PC-9 (cell line): ENCODE measurements around the gene PCDHGA1. TPM values are rescaled to one million over a fixed set of nuclear protein-coding genes. Genes with fewer than 3 reads are reported as not detected.

Experiments used
- BruUV-seq: library from RNA; stranded (reverse); fragments of 400-500 nt; replicated peaks from 2 replicates; lab custom pipeline; 2021; lab: Mats Ljungman, UMichigan
- CTCF ChIA-PET: fragments of 300-600 bp; sonication (Branson Sonifier 250); formaldehyde crosslinking; loops from one replicate; lab custom pipeline; 2022; ENCODE audit warnings: antibody characterized with exemption; lab: Charles Lee
- POLR2A ChIA-PET: fragments of 300-600 bp; sonication (Branson Sonifier 250); formaldehyde crosslinking; loops from one replicate; lab custom pipeline; 2022; ENCODE audit warnings: antibody characterized with exemption; ENCODE audit not compliant: unreplicated experiment; lab: Charles Lee
- DNase-seq, 2 experiments: peaks; one replicate each; pipeline versions ENCODE4 v3.0.0 to v3.0.0-alpha.2; 2015 to 2022; ENCODE audit warnings: mixed read lengths in 1 of 2
- H2AFZ ChIP-seq: fragments of 200-600 bp; sonication (generic); 2 replicates; pipeline ENCODE4 v1.8.1; 2017; ENCODE audit warnings: antibody characterized with exemption
- H3F3A ChIP-seq: fragments of 200-600 bp; sonication (generic); 2 replicates; pipeline ENCODE4 v1.8.1; 2017; ENCODE audit warnings: antibody characterized with exemption, mild to moderate bottlenecking, low read depth; ENCODE audit not compliant: insufficient read depth
- H3K27ac ChIP-seq: fragments of 200-600 bp; sonication (generic); 2 replicates; pipeline ENCODE4 v1.6.1; 2016; ENCODE audit warnings: mixed run types
- H3K27me3 ChIP-seq: fragments of 200-600 bp; sonication (generic); 2 replicates; pipeline ENCODE4 v1.6.1; 2016; ENCODE audit warnings: low read depth, mixed run types; ENCODE audit not compliant: insufficient read depth
- H3K36me3 ChIP-seq: fragments of 200-600 bp; sonication (generic); 2 replicates; pipeline ENCODE4 v1.6.1; 2016; ENCODE audit warnings: low read depth, mixed run types
- H3K4me1 ChIP-seq: fragments of 200-600 bp; sonication (generic); replicated peaks from 2 replicates; pipeline ENCODE4 v1.6.1; 2016; ENCODE audit warnings: mixed run types; ENCODE audit not compliant: insufficient read depth
- H3K4me2 ChIP-seq: fragments of 200-600 bp; sonication (generic); 2 replicates; pipeline ENCODE4 v1.6.1; 2017; ENCODE audit warnings: mixed run types
- H3K4me3 ChIP-seq: fragments of 200-600 bp; sonication (generic); 2 replicates; pipeline ENCODE4 v1.6.1; 2016; ENCODE audit warnings: mixed run types
- H3K79me2 ChIP-seq: fragments of 200-600 bp; sonication (generic); 2 replicates; pipeline ENCODE4 v1.6.1; 2017; ENCODE audit warnings: low read depth, mixed run types
- H3K9me2 ChIP-seq: fragments of 200-600 bp; sonication (generic); 2 replicates; pipeline ENCODE4 v1.8.1; 2017; ENCODE audit warnings: mild to moderate bottlenecking; ENCODE audit not compliant: insufficient read depth
- H3K9me3 ChIP-seq: fragments of 200-600 bp; sonication (generic); 2 replicates; pipeline ENCODE4 v1.8.1; 2016; ENCODE audit warnings: low read depth; ENCODE audit not compliant: insufficient read depth
- H4K20me1 ChIP-seq: fragments of 200-600 bp; sonication (generic); 2 replicates; pipeline ENCODE4 v1.8.1; 2017; ENCODE audit not compliant: insufficient read depth
- EZH2 ChIP-seq: fragments of 200-600 bp; sonication (generic); IDR thresholded peaks from 2 replicates; pipeline ENCODE4 v1.8.0; 2017; ENCODE audit warnings: antibody characterized with exemption, low read depth
- intact Hi-C: fragments of 100-400 bp; cut with micrococcal nuclease; formaldehyde crosslinking; loops from one replicate; pipeline ENCODE4 v1.10.0; 2022; ENCODE audit not compliant: unreplicated experiment
- total RNA-seq: library from RNA; stranded (reverse); gene quantifications from 2 replicates; pipeline ENCODE4 v1.2.3, GENCODE V29; 2021
- TF ChIP-seq, protein P1 (sequence below): fragments of 200-600 bp; sonication (generic); conservative IDR thresholded peaks from 2 replicates; pipeline ENCODE4 v1.6.1; 2017; ENCODE audit warnings: mixed run types, antibody characterized with exemption, mild to moderate bottlenecking, moderate library complexity

Gene PCDHGA1
- total RNA-seq, 1 experiment from 2014 or later = 0.07 TPM

DNA sequence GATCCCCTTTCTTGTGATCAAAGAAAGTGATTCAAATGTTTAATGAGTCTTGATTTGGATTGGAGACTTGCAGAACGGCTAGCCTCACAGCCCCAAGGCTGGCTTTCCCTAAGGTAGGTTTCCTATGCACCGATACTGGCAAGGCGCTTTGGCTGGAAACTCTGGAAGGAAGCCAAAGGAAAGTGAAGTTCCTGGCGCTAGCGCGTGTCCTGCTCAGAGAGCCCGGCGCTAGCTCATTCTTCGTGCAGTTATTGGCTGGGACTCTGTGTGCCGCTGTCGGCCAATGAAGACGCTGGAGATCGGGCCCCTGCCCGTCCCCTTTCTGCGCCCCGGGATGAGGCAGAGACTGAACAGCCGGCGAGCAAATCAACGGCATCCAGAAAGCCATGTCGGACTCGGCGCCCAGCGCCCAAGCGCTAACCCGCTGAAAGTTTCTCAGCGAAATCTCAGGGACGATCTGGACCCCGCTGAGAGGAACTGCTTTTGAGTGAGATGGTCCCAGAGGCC, 145.4 kb downstream of the PCDHGA1 start, which contains the start of gene PCDHGC3:
Gene PCDHGC3 (plus strand): TSS at position 342 of the 507 bp plus-strand sequence. CDS start 151 bp downstream, at position 493.
- peak; percentile 71 for DNase-seq
- no peak within 1 kb of the TSS for H3K27ac ChIP-seq
- no peaks in the 10 kb centered on the region for H3K36me3 ChIP-seq
- H3K27me3 ChIP-seq = peaks cover 10% of the 10 kb centered on the region
- no peak for TF ChIP-seq EZH2
- TF ChIP-seq, protein P1, sequence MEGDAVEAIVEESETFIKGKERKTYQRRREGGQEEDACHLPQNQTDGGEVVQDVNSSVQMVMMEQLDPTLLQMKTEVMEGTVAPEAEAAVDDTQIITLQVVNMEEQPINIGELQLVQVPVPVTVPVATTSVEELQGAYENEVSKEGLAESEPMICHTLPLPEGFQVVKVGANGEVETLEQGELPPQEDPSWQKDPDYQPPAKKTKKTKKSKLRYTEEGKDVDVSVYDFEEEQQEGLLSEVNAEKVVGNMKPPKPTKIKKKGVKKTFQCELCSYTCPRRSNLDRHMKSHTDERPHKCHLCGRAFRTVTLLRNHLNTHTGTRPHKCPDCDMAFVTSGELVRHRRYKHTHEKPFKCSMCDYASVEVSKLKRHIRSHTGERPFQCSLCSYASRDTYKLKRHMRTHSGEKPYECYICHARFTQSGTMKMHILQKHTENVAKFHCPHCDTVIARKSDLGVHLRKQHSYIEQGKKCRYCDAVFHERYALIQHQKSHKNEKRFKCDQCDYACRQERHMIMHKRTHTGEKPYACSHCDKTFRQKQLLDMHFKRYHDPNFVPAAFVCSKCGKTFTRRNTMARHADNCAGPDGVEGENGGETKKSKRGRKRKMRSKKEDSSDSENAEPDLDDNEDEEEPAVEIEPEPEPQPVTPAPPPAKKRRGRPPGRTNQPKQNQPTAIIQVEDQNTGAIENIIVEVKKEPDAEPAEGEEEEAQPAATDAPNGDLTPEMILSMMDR = peak; percentile 33; the same call in 1 of the 2 replicates
- no peaks in the 10 kb centered on the region for H3K9me2 ChIP-seq
- CTCF ChIA-PET = interaction anchor here (0.5 to 1.1 kb wide), 3 partner anchors 45 to 230 kb away, joined by 4 to 6 read pairs (median 5); partner anchors contain the start of gene PCDHGA12
- BruUV-seq = no TSS peak
- no peaks in the 10 kb centered on the region for H4K20me1 ChIP-seq
- intact Hi-C loops = loop anchor here (5.0 kb wide), 1 partner anchor 47 kb away; no protein-coding TSS in a partner anchor
- H3F3A ChIP-seq = no peaks in the 10 kb centered on the region
- H3K79me2 ChIP-seq = no peaks in the 10 kb centered on the region
- POLR2A ChIA-PET = interaction anchor here (1.1 kb wide), 1 partner anchor 155 kb away, joined by 3 read pairs; the partner anchor contains the start of gene TAF7
- peak within 1 kb of the TSS; percentile 78 for H3K4me2 ChIP-seq
- H3K4me1 ChIP-seq = no peaks in the 10 kb centered on the region
- peak within 1 kb of the TSS; percentile 58 for H3K4me3 ChIP-seq
- H3K9me3 ChIP-seq = no peaks in the 10 kb centered on the region
- peak within 1 kb of the TSS; percentile 79 for H2AFZ ChIP-seq

DNA sequence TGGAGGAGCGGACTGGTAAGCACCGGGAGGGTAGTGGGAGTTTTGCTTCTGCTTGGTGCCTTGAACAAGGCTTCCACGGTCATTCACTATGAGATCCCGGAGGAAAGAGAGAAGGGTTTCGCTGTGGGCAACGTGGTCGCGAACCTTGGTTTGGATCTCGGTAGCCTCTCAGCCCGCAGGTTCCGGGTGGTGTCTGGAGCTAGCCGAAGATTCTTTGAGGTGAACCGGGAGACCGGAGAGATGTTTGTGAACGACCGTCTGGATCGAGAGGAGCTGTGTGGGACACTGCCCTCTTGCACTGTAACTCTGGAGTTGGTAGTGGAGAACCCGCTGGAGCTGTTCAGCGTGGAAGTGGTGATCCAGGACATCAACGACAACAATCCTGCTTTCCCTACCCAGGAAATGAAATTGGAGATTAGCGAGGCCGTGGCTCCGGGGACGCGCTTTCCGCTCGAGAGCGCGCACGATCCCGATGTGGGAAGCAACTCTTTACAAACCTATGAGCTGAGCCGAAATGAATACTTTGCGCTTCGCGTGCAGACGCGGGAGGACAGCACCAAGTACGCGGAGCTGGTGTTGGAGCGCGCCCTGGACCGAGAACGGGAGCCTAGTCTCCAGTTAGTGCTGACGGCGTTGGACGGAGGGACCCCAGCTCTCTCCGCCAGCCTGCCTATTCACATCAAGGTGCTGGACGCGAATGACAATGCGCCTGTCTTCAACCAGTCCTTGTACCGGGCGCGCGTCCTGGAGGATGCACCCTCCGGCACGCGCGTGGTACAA, 146.0 kb downstream of the PCDHGA1 start:
- Histone ChIP-seq H3K36me3 (no peaks in the 10 kb centered on the region), H3F3A (no peaks in the 10 kb centered on the region), H3K9me3 (no peaks in the 10 kb centered on the region), H3K9me2 (no peaks in the 10 kb centered on the region), H3K27ac (no peak overlapping the region), H2AFZ (peak overlapping the region; percentile 79), H3K4me3 (peak overlapping the region; percentile 58), H3K4me2 (peak overlapping the region; percentile 78), H3K27me3 (peaks cover 10% of the 10 kb centered on the region), H4K20me1 (no peaks in the 10 kb centered on the region), H3K79me2 (no peaks in the 10 kb centered on the region), H3K4me1 (no peaks in the 10 kb centered on the region)
- ChIA-PET POLR2A (interaction anchor here (1.1 kb wide), 1 partner anchor 156 kb away, joined by 3 read pairs; the partner anchor contains the start of gene TAF7), CTCF (interaction anchor here (0.6 kb wide), 1 partner anchor 1467 kb away, joined by 3 read pairs; no protein-coding TSS in a partner anchor)
- intact Hi-C loops = loop anchor here (5.0 kb wide), 1 partner anchor 46 kb away; no protein-coding TSS in a partner anchor
- DNase-seq = peak in 1 of 2 experiments; percentile 16
- no peak for TF ChIP-seq EZH2
- TF ChIP-seq, protein P1 = no peak
- BruUV-seq = no TSS peak

DNA sequence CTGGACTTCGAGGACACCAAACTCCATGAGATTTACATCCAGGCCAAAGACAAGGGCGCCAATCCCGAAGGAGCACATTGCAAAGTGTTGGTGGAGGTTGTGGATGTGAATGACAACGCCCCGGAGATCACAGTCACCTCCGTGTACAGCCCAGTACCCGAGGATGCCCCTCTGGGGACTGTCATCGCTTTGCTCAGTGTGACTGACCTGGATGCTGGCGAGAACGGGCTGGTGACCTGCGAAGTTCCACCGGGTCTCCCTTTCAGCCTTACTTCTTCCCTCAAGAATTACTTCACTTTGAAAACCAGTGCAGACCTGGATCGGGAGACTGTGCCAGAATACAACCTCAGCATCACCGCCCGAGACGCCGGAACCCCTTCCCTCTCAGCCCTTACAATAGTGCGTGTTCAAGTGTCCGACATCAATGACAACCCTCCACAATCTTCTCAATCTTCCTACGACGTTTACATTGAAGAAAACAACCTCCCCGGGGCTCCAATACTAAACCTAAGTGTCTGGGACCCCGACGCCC, 146.8 kb downstream of the PCDHGA1 start:
- Histone ChIP-seq H3K27ac (no peak overlapping the region), H3K36me3 (no peaks in the 10 kb centered on the region), H4K20me1 (no peaks in the 10 kb centered on the region), H3K27me3 (peaks cover 10% of the 10 kb centered on the region), H3K9me3 (no peaks in the 10 kb centered on the region), H3K79me2 (no peaks in the 10 kb centered on the region), H3K4me1 (no peaks in the 10 kb centered on the region), H3K9me2 (no peaks in the 10 kb centered on the region), H3K4me2 (peak overlapping the region; percentile 78), H2AFZ (no peak overlapping the region), H3F3A (no peaks in the 10 kb centered on the region), H3K4me3 (peak overlapping the region; percentile 58; the same call in 1 of the 2 replicates)
- no peak for DNase-seq
- TF ChIP-seq EZH2 = no peak
- TF ChIP-seq, protein P1 = no peak
- ChIA-PET CTCF (interaction anchor here (0.6 kb wide), 1 partner anchor 1468 kb away, joined by 3 read pairs; no protein-coding TSS in a partner anchor), POLR2A (no interaction called here)
- intact Hi-C loops = loop anchor here (5.0 kb wide), 1 partner anchor 45 kb away; no protein-coding TSS in a partner anchor
- BruUV-seq = no TSS peak
